K562 (cell line): Measurements from ENCODE around the gene TNPO2. TPM values are rescaled to one million over a fixed set of nuclear protein-coding genes. Genes with fewer than 3 reads are reported as not detected.

Experiments
- CREB1 ChIP-seq, 2 experiments: sonication (generic) in 1 of 2; formaldehyde crosslinking in 1 of 2; IDR thresholded peaks; 2 replicates each; pipeline versions ENCODE4 v1.6.1 to v1.8.0; 2012 to 2022; ENCODE audit warnings: inconsistent platforms in 1 of 2, mild to moderate bottlenecking in 1 of 2, missing genetic modification reagents in 1 of 2, moderate library complexity in 1 of 2
- E2F6 ChIP-seq, 2 experiments: IDR thresholded peaks; 2 replicates each; pipeline ENCODE4 v1.6.1; 2011; ENCODE audit warnings: borderline replicate concordance in 1 of 2, control low read depth in 1 of 2, low read depth in 1 of 2, low read length in 1 of 2, mild to moderate bottlenecking in 1 of 2, mixed read lengths in 1 of 2, moderate library complexity in 1 of 2; ENCODE audit not compliant: insufficient read depth in 1 of 2, insufficient read length in 1 of 2, poor library complexity in 1 of 2, severe bottlenecking in 1 of 2; ENCODE audit errors: extremely low read depth in 1 of 2
- FIP1L1 ChIP-seq: fragments of 200-400 bp; formaldehyde crosslinking; IDR thresholded peaks from 2 replicates; pipeline ENCODE4 v1.6.1; 2018; ENCODE audit warnings: mild to moderate bottlenecking, low read depth, low read length; ENCODE audit not compliant: poor library complexity, severe bottlenecking
- HES1 ChIP-seq: fragments of 450-650 bp; IDR thresholded peaks from 2 replicates; pipeline ENCODE4 v1.6.1; 2016; ENCODE audit warnings: low read depth, mild to moderate bottlenecking, moderate library complexity
- KHSRP ChIP-seq: fragments of 450-650 bp; IDR thresholded peaks from 2 replicates; pipeline ENCODE4 v1.6.1; 2017
- NFATC3 ChIP-seq: fragments of 450-650 bp; IDR thresholded peaks from 2 replicates; pipeline ENCODE4 v1.6.1; 2017; ENCODE audit warnings: mild to moderate bottlenecking
- SIN3A ChIP-seq, 2 experiments: fragments of 150-350 bp in 1 of 2; IDR thresholded peaks; 2 replicates each; pipeline ENCODE4 v1.6.1; 2011 to 2016; ENCODE audit warnings: borderline replicate concordance in 2 of 2, low read depth in 2 of 2, low read length in 2 of 2, mild to moderate bottlenecking in 2 of 2, moderate library complexity in 2 of 2; ENCODE audit not compliant: control insufficient read depth in 1 of 2
- polyA plus RNA-seq, 8 experiments: library from polyadenylated mRNA; depleted of rRNA in 4 of 8; stranded (reverse) in 5 of 8; unstranded in 3 of 8; fragments of >200 nt; fragmentation: Nextera tagmentation in 2 of 8; fragmentation: Illumina TruSeq in 1 of 8; extraction: Ambion mirVana in 2 of 8; extraction: Trizol in 1 of 8; gene quantifications; 2 replicates each; pipeline versions ENCODE4 v1.2.1 to v1.2.3, GENCODE V29; 2011 to 2014; ENCODE audit warnings: inconsistent platforms in 1 of 8, missing spikeins in 1 of 8
- total RNA-seq, 7 experiments: library from RNA; depleted of rRNA in 6 of 7; stranded (reverse); fragments of >200 nt in 6 of 7; fragmentation: Illumina TruSeq in 2 of 7; extraction: Trizol in 2 of 7; gene quantifications; 2 replicates each; pipeline versions ENCODE4 v1.2.1 to v1.2.3, GENCODE V29; 2011 to 2021; ENCODE audit warnings: low replicate concordance in 1 of 7
- TF ChIP-seq, protein P1 (sequence below), 2 experiments: fragments of 450-650 bp in 1 of 2; sonication (generic) in 1 of 2; formaldehyde crosslinking in 1 of 2; IDR thresholded peaks; 2 replicates each; pipeline versions ENCODE4 v1.7.1 to v1.9.0; 2016 to 2022; ENCODE audit warnings: inconsistent platforms in 1 of 2, mild to moderate bottlenecking in 1 of 2, missing genetic modification reagents in 1 of 2

Gene TNPO2
- total and polyA plus RNA-seq, 9 of the 15 experiments (the other 6 are each of a cell fraction or from before 2014, with no cell fraction given): 6.0 to 126 (median 53.8) TPM

DNA sequence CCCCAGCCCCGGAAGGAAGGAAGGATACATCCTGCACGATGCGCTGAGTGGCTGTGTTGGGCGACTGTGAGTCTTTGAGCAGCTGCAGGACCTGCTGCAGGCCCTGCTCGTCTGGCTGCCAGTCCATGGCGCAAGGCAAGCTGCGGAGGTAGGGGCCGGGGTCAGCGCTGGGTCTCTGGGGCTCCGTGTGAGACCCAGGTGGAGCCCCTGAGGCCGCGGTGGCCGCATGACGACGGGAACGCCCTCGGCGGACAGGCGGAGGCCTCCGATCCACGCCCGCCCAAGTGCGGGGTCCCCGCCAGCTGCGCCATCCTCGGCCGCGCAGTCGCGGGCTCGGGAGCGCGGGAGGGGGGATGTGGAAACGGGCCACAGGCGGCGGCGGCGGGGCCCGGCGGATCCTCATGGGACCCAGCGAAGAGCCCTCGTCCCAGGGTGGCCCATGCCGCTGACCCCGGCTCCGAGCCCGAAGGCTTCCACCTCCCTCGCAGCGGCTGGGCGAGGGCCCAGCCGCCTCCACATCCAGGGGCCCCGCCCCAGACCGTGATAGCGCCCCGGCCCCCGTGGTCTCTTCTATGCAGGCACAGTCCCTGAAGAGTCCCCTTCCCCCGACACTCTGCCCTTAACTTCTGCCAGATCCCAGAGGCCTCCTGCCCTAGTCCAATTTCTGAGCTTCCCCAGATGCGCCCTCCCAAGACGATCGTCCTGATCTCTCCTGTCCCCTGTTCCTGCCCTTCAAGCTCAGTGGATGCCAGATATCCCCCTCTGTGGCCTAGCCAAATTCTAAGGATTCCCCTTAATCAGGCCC is 2.7 kb downstream of the TNPO2 start (continued):
- TF ChIP-seq, protein P1, sequence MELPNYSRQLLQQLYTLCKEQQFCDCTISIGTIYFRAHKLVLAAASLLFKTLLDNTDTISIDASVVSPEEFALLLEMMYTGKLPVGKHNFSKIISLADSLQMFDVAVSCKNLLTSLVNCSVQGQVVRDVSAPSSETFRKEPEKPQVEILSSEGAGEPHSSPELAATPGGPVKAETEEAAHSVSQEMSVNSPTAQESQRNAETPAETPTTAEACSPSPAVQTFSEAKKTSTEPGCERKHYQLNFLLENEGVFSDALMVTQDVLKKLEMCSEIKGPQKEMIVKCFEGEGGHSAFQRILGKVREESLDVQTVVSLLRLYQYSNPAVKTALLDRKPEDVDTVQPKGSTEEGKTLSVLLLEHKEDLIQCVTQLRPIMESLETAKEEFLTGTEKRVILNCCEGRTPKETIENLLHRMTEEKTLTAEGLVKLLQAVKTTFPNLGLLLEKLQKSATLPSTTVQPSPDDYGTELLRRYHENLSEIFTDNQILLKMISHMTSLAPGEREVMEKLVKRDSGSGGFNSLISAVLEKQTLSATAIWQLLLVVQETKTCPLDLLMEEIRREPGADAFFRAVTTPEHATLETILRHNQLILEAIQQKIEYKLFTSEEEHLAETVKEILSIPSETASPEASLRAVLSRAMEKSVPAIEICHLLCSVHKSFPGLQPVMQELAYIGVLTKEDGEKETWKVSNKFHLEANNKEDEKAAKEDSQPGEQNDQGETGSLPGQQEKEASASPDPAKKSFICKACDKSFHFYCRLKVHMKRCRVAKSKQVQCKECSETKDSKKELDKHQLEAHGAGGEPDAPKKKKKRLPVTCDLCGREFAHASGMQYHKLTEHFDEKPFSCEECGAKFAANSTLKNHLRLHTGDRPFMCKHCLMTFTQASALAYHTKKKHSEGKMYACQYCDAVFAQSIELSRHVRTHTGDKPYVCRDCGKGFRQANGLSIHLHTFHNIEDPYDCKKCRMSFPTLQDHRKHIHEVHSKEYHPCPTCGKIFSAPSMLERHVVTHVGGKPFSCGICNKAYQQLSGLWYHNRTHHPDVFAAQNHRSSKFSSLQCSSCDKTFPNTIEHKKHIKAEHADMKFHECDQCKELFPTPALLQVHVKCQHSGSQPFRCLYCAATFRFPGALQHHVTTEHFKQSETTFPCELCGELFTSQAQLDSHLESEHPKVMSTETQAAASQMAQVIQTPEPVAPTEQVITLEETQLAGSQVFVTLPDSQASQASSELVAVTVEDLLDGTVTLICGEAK (IDR thresholded peaks at IDR 0.05): no peak
- TF ChIP-seq, protein P1 (CRISPR knock-in tag; IDR thresholded peaks at IDR 0.05): no peak
- TF ChIP-seq KHSRP (no peak), E2F6 (IDR thresholded peaks at IDR 0.05; ENCODE audit: borderline replicate concordance in 1 of 2, extremely low read depth in 1 of 2, insufficient read depth in 1 of 2, insufficient read length in 1 of 2, low read depth in 1 of 2, low read length in 1 of 2, poor library complexity in 1 of 2, severe bottlenecking in 1 of 2) (peak in 1 of 2 experiments; percentile 24), SIN3A (IDR thresholded peaks at IDR 0.05; ENCODE audit: borderline replicate concordance in 2 of 2, control insufficient read depth in 1 of 2, low read depth in 2 of 2, low read length in 2 of 2) (peak in 1 of 2 experiments; percentile 33; a peak in 1 of 4 replicates), NFATC3 (no peak), CREB1 (IDR thresholded peaks at IDR 0.05) (0 out of 2 replicates have a peak, but pooled peaks have one; percentile 15), CREB1 (CRISPR knock-in tag; IDR thresholded peaks at IDR 0.05) (no peak), FIP1L1 (peak; percentile 58), HES1 (no peak)
